HL-60 (cell line): Measurements from ENCODE around the gene TGFBR3L.

ENCODE experiments used
- DNase-seq, 2 experiments: peaks; one replicate each; pipeline ENCODE4 v3.0.0-alpha.2; 2010 to 2020; ENCODE audit warnings: low read depth in 1 of 2, low spot score in 1 of 2
- H3K27ac ChIP-seq: fragments of 250-450 bp; sonication (Bioruptor Pico); replicated peaks from 2 replicates; pipeline ENCODE4 v1.5.1; 2020; ENCODE audit warnings: mild to moderate bottlenecking, moderate library complexity
- H3K27me3 ChIP-seq: fragments of 250-450 bp; sonication (Bioruptor Pico); 2 replicates; pipeline ENCODE4 v1.5.1; 2021; ENCODE audit warnings: mild to moderate bottlenecking, moderate library complexity; ENCODE audit not compliant: insufficient read depth, poor library complexity, severe bottlenecking
- H3K4me3 ChIP-seq: replicated peaks from 2 replicates; pipeline ENCODE4 v1.5.1; 2011; ENCODE audit warnings: mild to moderate bottlenecking, control low read depth, low read length; ENCODE audit not compliant: insufficient read depth
- CTCF ChIP-seq: IDR thresholded peaks from one replicate; pipeline ENCODE4 v1.5.1; 2011; ENCODE audit warnings: low read length, control low read depth, inconsistent platforms; ENCODE audit not compliant: insufficient read depth
- GABPA ChIP-seq: IDR thresholded peaks from 2 replicates; pipeline ENCODE4 v1.6.1; 2012; ENCODE audit warnings: low read depth
- POLR2AphosphoS5 ChIP-seq: IDR thresholded peaks from 2 replicates; pipeline ENCODE4 v1.6.1; 2012; ENCODE audit warnings: low read depth
- REST ChIP-seq: IDR thresholded peaks from 2 replicates; pipeline ENCODE4 v1.6.1; 2012; ENCODE audit warnings: low read depth; ENCODE audit not compliant: insufficient replicate concordance
- SPI1 ChIP-seq: IDR thresholded peaks from 2 replicates; pipeline ENCODE4 v1.6.1; 2012; ENCODE audit warnings: low read depth, mild to moderate bottlenecking, borderline replicate concordance

The TGFBR3L gene

GRCh38 chr19:7872306-7873204, 42.1 kb upstream of the TGFBR3L start:
- no peak for DNase-seq
- Histone ChIP-seq H3K27me3 (peaks cover 23% of the 10 kb centered on the region), H3K27ac (no peak overlapping the region), H3K4me3 (0 out of 2 replicates have a peak overlapping the region, but pooled peaks have one; percentile 12)
- no peak for TF ChIP-seq SPI1

GRCh38 chr19:7873304-7874075, 41.1 kb upstream of the TGFBR3L start:
- H3K27ac ChIP-seq: no peak overlapping the region
- peaks cover 23% of the 10 kb centered on the region for H3K27me3 ChIP-seq
- H3K4me3 ChIP-seq: no peak overlapping the region
- no peak for TF ChIP-seq SPI1
- no peak for TF ChIP-seq POLR2AphosphoS5
- TF ChIP-seq GABPA: no peak
- no peak for TF ChIP-seq CTCF
- TF ChIP-seq REST: no peak
- no peak for DNase-seq

DNA sequence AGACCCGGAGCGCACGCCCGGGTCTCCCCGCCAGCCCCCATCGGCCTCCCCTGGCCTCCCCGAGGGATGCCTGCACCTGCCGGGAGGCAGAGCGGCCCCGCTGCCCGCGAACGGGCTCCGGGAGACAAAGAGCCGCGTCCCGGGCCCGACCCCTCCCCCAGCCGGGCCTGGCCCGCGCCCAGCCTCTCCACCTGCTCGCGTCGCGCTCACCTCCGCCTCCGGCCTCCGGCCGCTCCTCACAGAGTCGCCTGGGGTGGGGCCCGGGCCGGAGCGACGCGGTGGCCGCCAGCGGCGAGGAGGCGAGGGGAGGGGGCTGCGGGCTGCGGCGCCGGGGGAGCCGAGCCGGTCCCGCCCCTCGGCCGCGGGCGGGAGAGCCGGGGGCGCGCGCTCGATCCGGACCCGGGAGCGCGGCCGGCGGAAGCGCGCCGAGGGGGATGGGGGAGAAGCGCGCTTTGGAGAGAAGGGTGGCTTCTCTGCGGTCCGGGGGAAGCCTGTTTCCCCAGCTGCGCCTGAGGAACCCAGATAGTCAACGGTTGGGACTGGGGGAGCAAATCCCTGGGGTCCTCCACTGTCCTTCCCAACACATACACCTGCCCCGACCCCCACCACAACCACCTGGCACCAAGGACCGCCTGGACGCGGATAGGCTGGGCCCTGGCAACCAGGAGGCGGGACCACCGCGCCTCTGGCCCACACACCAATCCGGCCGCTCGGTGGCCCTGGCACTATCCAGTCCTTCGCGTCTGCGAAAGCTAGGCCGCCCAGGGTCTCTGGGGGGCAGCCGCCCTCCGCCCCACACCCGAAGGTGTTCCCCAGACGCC, 40.3 kb upstream of the TGFBR3L start, which contains the start of gene PRR36:
PRR36 (minus strand) TSS at position 315 of the 821 bp plus-strand sequence. CDS start 701 bp downstream, outside the sequence.
- H3K4me3 ChIP-seq: no peak within 1 kb of the TSS

More for the DNA sequence above, 40.3 kb upstream of the TGFBR3L start, which contains the start of gene PRR36:
- peaks cover 23% of the 10 kb centered on the region for H3K27me3 ChIP-seq
- no peak for DNase-seq
- TF ChIP-seq GABPA: no peak
- no peak for TF ChIP-seq REST
- TF ChIP-seq SPI1: no peak
- TF ChIP-seq CTCF: no peak
- TF ChIP-seq POLR2AphosphoS5: no peak
- no peak within 1 kb of the TSS for H3K27ac ChIP-seq
